Occipital lobe (tissue), 2 donors: ENCODE measurements around the gene OPN1LW. TPM values are rescaled to one million over a fixed set of nuclear protein-coding genes. Genes with fewer than 3 reads are reported as not detected.
"Not testable (repeated sequence)": the region's sequence is repeated elsewhere in the genome, so short reads cannot be mapped to it uniquely, and the experiment has no call there.

Source experiments
- DNase-seq: peaks from one replicate; lab custom pipeline; 2025; lab: John Stamatoyannopoulos, UW
- total RNA-seq: library from RNA; depleted of rRNA; stranded (reverse); fragments of >200 nt; gene quantifications from one replicate; pipeline ENCODE4 v1.2.3, GENCODE V29; 2014

The OPN1LW gene
- total RNA-seq, result not detected

DNA sequence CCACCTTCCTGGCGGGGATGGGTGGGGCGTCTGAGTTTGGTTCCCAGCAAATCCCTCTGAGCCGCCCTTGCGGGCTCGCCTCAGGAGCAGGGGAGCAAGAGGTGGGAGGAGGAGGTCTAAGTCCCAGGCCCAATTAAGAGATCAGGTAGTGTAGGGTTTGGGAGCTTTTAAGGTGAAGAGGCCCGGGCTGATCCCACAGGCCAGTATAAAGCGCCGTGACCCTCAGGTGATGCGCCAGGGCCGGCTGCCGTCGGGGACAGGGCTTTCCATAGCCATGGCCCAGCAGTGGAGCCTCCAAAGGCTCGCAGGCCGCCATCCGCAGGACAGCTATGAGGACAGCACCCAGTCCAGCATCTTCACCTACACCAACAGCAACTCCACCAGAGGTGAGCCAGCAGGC is at the start of gene OPN1LW:
OPN1LW (plus strand) TSS at position 234 of the 400 bp plus-strand sequence; CDS start at position 275, 41 bp downstream.
- not testable (repeated sequence) for DNase-seq

DNA sequence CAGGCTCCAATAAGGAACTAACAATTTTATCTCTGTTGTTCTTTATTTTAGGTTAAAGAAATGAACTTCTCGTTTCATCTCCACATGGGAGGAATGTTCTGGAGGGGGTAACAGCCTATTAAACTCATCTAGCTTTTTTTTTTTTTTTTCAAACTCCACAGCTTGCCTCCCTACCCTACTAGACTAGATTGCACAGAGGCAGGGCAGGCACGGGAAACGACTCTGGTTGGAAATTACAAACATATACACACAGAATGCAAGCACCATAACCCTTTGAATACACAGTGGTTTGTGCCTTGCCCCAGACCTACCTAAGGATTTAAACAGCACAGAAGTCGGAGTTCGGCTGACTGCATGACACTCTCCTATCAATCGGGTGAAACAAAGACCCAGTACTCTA is 49.2 kb upstream of the OPN1LW start:
- DNase-seq, result no peak

DNA sequence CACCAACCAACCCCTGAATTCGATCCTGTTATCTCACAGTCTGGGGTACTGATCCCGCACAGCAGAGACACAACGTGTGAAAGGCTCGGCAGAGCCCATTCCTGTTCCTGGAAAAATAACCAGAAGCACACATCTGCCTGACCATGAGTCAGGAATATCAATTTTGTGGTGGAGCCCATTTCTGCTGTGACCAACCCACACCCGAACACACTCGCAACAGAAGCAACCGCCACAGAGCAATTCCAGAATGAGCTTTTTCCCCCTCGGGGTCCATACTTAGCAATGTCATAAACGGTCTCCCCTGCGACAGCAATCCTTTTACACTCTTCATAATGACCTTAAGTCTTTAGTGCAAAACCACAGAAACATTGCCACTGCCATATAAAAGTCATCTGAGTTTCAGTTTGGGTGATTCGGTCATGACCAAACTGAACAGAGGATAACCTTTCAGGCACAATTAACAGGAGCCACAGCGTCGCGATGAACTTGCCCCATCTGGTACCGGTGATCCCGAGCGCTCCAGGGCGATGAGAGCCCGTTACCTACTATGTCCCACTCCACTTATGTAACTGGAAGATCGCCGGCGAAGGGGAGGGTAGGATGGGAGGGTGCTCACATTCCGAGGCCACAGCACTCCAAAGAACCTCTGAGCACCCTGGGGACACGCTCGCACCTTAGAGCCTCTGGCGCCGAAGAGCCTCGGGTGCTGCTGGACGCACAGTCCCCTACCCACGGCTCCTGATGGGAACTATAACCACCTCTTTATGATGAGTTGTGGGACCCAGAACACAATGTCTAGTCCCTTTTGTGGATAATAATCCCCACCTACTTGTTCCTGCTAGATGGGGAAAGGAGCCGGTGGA is 47.7 kb upstream of the OPN1LW start:
- no peak for DNase-seq

DNA sequence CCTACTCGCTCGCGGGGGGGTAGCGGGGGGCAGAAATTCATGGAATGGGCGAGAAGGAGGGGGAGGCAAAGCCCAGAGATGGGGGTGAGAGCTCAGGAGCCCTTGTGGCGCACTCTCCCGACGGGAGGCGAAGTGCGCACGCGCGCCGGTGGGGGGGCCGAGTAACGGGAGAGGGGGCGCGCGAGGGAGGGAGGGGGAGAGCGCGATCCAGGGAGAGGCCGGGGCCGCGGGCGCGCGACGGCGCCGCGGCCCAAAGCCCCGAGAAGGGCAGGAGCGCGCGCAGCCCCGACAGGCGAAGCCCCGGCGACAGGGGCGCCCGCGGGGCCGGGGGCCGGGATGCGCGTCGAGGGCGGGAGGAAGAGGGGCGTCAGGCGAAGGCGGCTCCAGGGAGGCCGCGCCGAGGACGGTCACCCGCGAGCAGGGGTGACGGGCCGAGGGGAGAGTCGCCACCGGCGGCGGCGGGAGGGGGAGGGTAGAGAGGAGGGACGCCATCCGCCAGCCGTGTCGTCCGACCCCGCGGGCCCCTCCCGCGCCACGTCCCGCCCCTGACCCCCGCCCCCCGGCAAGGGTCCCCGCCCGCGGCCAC is 46.9 kb upstream of the OPN1LW start:
- DNase-seq, result peak; percentile 41

DNA sequence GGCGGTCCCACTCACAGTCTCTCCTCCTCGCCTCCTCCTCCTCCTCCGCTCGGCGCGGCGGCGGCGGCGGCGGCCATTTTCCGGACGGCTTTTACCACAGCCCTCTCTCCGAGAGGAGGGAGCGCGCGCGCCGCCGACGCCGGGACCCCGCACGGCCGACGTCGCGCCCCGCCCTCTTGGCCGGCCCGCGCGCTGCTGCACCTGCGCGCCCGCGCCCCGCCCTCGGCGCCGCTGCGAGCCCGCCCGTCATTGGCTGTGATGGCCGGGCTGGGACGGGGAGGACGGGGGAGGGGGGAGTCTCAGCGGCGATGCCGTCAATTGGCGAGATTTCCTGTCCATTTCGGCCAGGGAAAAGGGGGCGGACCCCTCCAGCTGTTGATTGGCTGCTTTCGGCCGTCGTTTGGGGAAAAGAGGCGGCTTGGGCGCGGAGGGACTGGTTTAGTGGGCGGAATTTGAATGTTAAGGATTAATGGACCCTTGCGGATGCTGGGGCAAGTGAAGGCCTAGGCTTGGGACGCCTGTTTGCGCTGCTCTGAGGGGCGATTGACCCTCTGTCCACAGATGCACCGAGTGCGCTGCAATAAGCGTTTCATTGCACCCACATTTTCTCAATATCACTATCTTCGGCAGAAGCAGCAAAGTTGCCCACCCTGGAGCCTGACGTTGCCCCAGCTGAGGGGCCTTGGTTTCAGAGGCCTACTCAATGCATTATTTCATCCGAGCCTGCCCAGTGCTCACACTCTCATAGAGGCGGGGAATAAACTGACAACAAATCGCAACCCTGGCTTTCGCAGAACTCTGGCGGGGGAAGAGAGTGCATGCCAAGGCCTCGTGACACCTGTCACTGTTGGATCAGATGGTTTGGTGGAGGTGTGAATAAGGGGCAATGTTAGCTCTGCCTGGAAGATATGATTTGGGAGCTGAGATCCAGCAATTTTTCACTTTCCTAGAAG is 46.2 kb upstream of the OPN1LW start, which contains the start of gene MECP2:
MECP2 (minus strand) TSS at position 129 of the 953 bp plus-strand sequence.
- peak; percentile 90 for DNase-seq

DNA sequence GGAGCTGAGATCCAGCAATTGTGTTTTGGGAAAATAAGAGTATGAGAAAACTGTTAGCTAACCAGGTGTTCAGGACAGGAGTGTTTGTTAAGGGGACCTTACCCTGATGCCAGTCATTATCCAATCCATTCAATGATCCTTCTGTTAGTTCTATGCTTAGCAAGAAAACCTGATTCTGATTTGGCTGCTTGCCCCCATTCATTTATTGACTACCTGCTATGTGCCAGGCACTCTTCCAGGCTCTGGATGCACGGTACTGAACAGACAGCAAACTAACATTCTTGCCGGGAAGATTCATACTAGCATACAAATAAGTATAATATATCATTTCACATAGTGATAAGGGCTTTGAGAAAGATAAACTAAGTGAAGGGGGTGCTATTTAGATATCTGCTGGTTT is 45.5 kb upstream of the OPN1LW start:
- no peak for DNase-seq

DNA sequence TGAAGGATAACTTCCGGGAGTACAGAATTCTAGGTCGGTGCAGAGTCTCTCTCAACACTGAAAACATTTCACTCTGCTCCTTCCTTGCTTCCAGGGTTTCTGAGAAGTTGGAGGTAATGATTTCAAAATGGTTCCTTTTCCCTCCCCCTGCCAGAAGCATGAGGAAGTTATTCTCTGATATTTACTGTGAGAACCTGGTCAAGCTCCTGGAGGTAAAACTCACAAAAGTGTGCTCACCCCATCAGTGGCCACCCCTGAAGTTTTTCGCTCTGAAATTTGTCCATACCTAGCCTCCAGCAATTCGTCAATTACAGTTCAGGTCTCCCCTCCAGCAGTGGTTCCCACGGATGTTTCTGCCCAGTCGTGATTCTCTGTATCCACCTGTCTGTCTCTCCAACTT is 30.3 kb upstream of the OPN1LW start:
- no peak for DNase-seq

DNA sequence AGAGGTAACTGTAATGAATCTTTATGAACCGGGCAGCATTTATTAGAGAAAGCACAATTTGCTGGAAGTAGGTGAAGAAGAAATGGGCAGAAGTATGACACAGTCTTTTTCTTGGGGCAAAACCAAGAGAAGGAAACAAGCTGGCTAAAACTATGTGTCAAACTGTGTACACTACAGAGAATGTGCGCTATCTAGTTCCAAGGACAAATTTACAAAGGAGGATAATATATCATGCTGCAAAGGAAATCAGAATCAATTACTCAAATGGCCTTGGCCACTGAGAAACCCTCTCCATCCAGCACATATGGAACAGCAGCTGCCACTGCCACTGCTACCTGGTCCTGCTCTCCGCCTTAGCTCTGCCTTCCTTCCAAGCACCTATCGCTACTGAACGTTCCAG is 29.4 kb upstream of the OPN1LW start:
- DNase-seq, result no peak

DNA sequence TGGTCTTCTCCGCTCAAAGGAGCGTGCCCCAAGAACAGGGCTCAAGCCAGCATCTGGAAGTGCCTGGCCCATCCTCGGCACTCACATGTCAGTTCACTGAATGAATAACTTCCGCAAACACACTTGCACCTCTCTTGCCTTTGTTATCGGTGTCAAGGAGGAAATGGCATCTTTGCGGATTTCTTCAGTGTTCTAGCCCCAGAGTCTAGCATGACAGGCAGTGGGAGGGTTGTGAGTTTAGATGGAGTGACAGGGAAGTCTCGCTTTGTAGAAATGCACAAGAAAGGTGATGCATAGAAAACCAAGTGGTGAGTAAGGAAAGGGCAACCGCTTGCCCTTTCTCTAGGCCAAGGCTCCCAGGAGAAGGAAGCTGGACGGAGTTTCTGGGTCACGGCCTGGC is 29.0 kb upstream of the OPN1LW start:
- DNase-seq, result no peak

DNA sequence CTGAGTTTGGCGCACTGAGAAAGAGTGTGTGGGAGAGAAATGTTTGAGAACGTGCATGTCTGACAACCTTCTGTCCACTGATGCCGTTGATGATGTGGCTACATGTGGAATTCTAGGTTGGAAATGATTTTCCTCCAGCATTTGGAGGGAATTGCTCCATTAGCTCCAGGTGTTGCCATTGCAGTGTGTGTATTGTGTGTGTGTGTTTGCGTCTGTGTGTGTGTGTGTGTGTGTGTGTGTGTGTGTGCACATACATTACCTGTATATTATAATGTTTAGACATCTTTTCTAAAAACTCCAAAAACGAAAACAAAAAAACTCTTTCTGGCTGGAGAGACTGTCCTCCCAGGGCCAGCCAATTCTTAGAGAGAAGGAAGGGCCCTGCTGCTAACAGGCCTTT is 28.3 kb upstream of the OPN1LW start:
- no peak for DNase-seq

DNA sequence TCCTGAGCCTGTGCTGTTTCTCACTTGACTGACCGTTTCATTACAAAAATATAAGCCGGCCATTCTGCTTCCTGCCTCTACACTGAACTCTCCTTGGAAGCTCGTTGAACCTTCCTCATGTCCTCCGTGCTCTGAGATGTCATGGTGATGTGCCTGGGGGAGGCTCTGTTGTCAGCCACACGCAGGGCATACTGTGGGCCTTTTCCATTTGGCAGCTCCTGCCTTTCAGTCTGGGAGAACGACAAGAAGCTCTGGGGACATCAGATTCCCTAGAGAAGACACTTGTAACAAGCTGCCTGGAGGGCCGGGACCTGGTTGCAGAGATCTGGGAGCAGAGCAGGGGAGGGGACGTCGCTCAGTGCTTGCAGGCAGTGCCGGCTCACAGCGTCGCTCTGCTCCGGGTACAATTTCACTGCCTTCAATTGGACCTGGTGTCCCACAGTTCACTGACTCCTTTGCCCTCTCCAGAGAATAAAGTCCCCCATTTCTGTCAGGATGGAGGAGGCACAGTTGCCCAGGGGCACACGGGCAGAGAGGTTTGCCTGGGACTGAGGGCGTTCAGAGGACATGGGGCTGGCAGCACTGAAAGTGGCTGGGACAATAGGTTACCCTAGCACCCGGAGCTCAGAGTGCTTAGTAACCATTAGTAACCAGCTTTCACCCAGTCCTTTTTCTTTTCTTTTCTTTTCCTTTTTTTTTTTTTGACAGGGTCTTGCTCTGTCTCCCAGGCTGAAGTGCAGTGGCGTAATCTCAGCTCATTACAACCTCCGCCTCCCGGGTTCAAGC is 27.4 kb upstream of the OPN1LW start:
- no peak for DNase-seq

DNA sequence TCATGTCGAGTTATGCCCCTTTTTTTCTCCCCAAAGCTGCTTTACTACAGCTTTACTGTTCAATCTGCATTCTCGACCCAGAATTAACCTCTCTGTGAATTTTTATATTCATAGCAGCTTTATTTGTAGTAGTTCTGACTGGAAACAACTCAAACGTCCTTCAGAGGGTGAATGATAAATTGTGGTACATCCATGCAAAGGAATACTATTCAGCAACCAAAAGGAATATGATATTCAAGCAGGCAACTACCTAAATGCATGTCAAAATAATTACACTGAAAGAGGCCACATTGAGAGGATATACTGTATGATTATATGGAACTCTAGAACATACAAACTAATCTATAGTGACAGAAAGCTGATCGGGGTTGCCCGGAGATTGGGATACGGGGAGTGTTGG is 26.5 kb upstream of the OPN1LW start:
- no peak for DNase-seq

DNA sequence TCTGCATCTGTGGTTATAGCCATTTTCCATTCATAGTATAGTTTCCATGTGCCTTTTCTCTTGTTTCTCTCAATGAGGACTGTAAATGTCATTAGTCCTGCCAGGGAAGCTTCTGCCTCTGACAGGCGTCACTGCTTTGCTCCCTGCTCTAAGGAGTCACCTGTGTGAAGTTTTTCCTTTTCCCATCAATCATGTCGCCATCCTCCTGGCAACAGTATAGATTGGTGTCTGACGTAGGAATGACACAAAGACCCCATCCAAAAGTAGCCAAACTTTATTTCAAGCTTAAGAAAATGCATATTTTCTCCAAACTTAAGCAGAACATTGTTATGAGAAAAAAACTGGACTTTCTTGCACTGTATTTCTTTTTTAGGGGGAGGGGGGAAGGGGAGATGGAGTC is 23.5 kb upstream of the OPN1LW start:
- DNase-seq, result no peak

DNA sequence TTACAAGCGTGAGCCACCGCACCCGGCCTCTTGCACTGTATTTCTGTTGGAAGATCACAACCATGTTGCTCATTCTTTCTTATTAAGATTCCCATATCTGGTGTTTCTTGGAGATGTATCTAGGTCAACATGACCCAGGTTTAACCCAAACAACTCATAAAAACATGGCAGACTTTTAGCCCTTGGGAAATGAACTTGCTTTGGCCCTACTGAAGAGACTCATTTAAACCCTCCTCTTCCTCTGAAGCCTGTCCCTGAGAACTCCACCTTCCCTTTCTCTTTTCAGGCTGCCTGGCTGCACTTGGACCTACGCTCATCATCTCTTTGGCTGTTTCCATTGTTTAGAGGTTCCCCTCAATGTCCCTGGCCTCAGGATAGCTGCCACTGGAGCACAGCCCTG is 22.8 kb upstream of the OPN1LW start:
- no peak for DNase-seq

DNA sequence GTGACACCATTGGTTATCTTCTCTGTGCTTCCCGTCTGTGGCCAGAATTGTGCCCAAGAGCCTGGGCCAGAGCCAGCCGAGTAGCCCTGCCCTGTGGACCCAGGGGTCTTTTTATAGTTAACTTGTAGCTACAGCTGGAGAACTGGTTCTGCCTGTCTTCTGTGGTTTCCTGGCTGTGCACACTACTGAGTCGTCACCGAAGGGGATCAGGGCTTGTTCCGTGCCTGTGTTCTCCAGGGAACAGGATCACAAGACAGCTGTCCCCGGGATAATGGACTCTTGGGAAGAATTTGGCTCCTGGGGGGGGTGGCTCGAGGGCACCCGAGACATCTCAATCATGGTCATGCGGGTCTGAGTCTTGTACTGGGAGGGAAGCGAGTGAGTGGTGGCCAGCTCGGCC is 22.1 kb upstream of the OPN1LW start:
- DNase-seq, result no peak

DNA sequence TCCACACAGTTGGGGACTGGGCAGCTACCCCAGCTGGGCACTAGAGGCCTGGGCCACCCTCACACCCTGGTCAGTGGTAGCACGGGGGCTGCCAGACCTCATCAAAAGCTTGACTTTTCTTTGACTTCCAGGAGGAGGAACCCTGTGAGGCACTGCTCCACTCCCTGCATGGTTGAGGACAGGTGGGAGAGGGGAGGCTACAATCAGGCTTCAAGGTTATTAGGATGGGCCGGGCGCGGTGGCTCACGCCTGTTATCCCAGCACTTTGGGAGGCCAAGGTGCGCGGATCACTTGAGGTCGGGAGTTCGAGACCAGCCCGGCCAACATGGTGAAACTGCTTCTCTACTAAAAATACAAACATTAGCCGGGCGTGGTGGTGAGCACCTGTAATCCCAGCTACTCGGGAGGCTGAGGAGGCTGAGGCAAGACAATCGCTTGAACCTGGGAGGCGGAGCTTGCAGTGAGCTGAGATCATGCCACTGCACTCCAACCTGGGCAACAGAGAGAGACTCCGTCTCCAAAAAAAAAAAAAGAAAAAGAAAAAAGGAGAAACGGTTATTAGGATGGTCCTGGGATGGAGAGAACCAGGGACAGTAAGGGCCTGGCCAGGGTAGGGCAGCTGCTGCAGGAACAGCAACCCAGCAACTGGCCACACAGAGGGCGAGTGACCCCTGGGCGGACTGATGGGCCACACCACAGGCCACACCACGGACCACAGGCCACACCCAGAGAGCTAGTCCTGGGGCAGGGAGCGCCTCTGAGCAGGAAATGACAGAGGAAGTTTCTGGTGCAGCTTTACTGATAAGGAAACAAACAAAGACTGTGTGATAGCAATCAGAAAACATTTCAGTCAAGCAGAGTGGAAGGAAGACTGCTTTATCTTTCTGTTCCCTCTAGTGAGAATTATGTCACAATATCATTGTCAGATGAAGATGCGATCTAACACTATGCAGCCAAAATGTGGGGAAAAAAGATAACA is 20.5 kb upstream of the OPN1LW start:
- no peak for DNase-seq

DNA sequence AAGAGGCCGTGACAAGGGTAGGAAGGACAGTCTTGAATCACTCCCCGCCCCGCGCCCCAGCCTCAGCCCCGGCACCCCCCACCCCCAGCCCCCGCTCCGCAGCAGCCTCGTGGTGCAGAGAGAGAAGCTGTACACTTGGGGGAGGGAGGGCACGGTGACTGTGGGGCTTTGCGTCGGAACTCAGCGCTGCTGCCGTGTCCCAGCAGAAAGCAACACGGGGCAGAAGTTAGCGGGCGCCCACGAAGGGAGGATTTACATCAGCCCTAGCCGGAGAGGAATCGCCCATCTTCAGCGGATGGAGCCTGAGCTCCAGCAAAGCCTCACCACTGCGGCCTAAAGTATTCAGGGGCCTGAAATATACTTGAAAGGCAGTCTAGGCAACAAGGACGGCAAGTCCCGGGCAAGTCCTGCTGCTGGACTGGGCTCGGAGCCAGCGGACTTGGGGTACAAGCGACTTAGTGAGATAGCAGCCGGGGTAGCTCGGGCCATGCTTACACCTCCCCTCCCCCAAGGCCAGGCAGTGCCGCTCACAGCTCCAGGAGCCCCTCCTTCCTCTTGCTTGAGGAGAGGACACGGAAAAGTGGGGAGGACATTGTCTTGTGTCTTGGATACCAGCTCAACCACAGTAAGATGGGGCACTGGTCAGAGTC is 18.5 kb upstream of the OPN1LW start:
- no peak for DNase-seq

DNA sequence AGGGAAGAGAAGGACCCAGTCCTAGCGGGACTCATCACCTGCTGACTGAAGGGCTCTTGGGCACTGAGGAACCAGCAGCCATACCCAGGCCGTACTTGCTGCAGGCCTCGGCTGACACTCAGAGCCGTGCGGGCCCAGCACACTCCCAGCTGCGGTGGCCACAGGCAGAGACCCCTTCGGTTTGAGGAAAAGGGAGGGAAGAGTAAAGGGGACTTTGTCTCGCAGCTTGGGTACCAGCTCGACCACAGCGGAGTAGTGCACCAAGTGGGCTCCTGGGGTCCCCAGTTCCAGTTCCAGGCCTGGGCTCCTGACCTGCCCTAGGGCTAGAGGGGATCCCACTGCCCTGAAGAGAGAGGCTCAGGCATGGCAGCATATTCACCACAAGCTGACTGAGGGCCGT is 17.9 kb upstream of the OPN1LW start:
- DNase-seq, result no peak

DNA sequence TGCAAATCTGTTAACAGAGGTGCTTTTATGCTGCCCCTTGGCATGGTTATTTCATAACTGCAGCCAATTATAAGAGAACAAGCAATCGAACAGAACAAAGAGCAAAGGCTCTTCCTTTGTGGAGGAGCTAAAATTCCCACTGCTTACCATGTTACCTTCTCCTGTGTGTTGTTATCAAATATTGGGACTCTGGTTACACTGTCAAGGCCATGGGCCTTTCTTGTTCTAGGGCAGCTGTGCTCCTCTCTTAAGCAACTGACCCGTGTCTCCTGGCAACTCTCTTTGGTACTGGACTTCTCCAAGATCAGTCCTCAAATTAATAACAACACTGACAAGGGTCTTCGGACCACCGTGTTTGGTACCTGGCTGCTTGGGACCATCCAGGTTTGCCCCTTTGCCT is 12.1 kb upstream of the OPN1LW start:
- DNase-seq, result no peak
